ENCODE data around the gene CADPS. TPM values are rescaled to one million over a fixed set of nuclear protein-coding genes. Genes with fewer than 3 reads are reported as not detected.

The CADPS gene
- total RNA-seq, 1 donor from 2014 or later = 2.7 TPM

GRCh38 chr3:62525281-62525680, 349.9 kb downstream of the CADPS start:
- Histone ChIP-seq H3K27me3 (ENCODE audit: low read depth) (no peaks in the 10 kb centered on the region), H3K27ac (no peak overlapping the region), H3K4me3 (no peak overlapping the region), H3K36me3 (no peaks in the 10 kb centered on the region), H3K9me3 (no peaks in the 10 kb centered on the region), H3K4me1 (no peaks in the 10 kb centered on the region)
- no peak for TF ChIP-seq CTCF (IDR thresholded peaks at IDR 0.05)
- intact Hi-C loops (cut with DNase I) = no loop called here
- DNase-seq (no peak), ATAC-seq (peak in 1 of 2 donors; percentile 30)

- intact Hi-C loops (cut with DNase I) = no loop called here
- Histone ChIP-seq H3K27ac (no peak overlapping the region), H3K9me3 (no peaks in the 10 kb centered on the region), H3K36me3 (no peaks in the 10 kb centered on the region), H3K4me1 (no peaks in the 10 kb centered on the region), H3K27me3 (ENCODE audit: low read depth) (no peaks in the 10 kb centered on the region), H3K4me3 (no peak overlapping the region)
- DNase-seq (no peak), ATAC-seq (no peak)
- TF ChIP-seq CTCF (IDR thresholded peaks at IDR 0.05) = no peak
Observed at GRCh38 chr3:62523672-62524071, 351.5 kb downstream of the CADPS start.

- ATAC-seq = no peak
- no peaks in the 10 kb centered on the region for H3K9me3 ChIP-seq
- H3K4me1 ChIP-seq = no peaks in the 10 kb centered on the region
- no peaks in the 10 kb centered on the region for H3K36me3 ChIP-seq
- H3K27me3 ChIP-seq (ENCODE audit: low read depth) = no peaks in the 10 kb centered on the region
- no peak for TF ChIP-seq CTCF (IDR thresholded peaks at IDR 0.05)
- no peak overlapping the region for H3K4me3 ChIP-seq
- H3K27ac ChIP-seq = no peak overlapping the region
- intact Hi-C loops (cut with DNase I) = no loop called here
- DNase-seq = no peak
Observed at GRCh38 chr3:62521464-62522105, 353.6 kb downstream of the CADPS start.

GRCh38 chr3:62503516-62503915, 371.7 kb downstream of the CADPS start:
- Histone ChIP-seq H3K4me3 (no peak overlapping the region), H3K27me3 (ENCODE audit: low read depth) (no peaks in the 10 kb centered on the region), H3K27ac (no peak overlapping the region), H3K36me3 (no peaks in the 10 kb centered on the region), H3K9me3 (no peaks in the 10 kb centered on the region), H3K4me1 (no peaks in the 10 kb centered on the region)
- intact Hi-C loops (cut with DNase I) = no loop called here
- no peak for TF ChIP-seq CTCF (IDR thresholded peaks at IDR 0.05)
- ATAC-seq = no peak
- no peak for DNase-seq

- Histone ChIP-seq H3K4me1 (no peaks in the 10 kb centered on the region), H3K4me3 (no peak overlapping the region), H3K27me3 (ENCODE audit: low read depth) (no peaks in the 10 kb centered on the region), H3K9me3 (no peaks in the 10 kb centered on the region), H3K27ac (no peak overlapping the region), H3K36me3 (no peaks in the 10 kb centered on the region)
- no peak for TF ChIP-seq CTCF (IDR thresholded peaks at IDR 0.05)
- intact Hi-C loops (cut with DNase I) = no loop called here
- no peak for DNase-seq
- no peak for ATAC-seq
Observed at GRCh38 chr3:62502315-62503300, 372.6 kb downstream of the CADPS start.
